Brain microvascular endothelial cell (primary cell): ENCODE measurements around the gene NAP1L5.

Experiments
- DNase-seq: peaks from one replicate; pipeline ENCODE4 v3.0.0-alpha.2; 2020
- H3K27ac ChIP-seq: fragments of 250-450 bp; sonication (Bioruptor Pico); 2 replicates; pipeline ENCODE4 v1.5.1; 2020; ENCODE audit warnings: mild to moderate bottlenecking, moderate library complexity
- H3K27me3 ChIP-seq: fragments of 250-450 bp; sonication (Bioruptor Pico); replicated peaks from 2 replicates; pipeline ENCODE4 v1.5.1; 2020; ENCODE audit warnings: mild to moderate bottlenecking
- H3K36me3 ChIP-seq: fragments of 250-450 bp; sonication (Bioruptor Pico); replicated peaks from 2 replicates; pipeline ENCODE4 v1.5.1; 2020; ENCODE audit warnings: mild to moderate bottlenecking
- H3K4me3 ChIP-seq: 2 replicates; pipeline ENCODE4 v1.5.1; 2011; ENCODE audit warnings: low read depth, mild to moderate bottlenecking, control low read depth, low read length, moderate library complexity
- in situ Hi-C: cut with HindIII; loops from 2 replicates; pipeline ENCODE4 v1.10.0; 2017; ENCODE audit warnings: low sequenced_read_pairs, low pct_ligation_motif_present
- TF ChIP-seq, protein P1 (sequence below): IDR thresholded peaks from 2 replicates; pipeline ENCODE4 v1.5.1; 2011; ENCODE audit warnings: low read depth, mild to moderate bottlenecking, moderate library complexity, low read length, control low read depth, inconsistent platforms; ENCODE audit errors: missing control alignments

Gene NAP1L5

DNA sequence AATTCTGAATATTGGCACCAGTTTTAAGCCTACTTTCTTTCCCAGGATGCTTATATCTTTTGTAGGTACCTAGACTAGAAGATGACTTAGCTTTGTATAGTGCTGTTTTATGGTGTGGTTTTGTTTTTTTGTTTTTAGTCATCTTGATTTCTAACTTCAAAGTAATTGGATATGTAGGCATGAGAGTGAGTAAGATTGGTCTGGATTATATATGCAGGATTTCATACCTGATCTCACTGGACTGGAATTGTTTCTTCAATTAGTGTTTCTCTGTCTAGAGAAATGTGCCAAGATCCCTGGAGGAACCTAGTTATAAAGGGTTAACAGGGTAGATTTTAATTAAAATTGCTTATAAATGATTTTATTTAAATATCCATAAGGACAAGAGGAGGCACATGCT, 23.1 kb downstream of the NAP1L5 start:
- no peak for DNase-seq
- Histone ChIP-seq H3K27ac (no peak overlapping the region), H3K36me3 (no peaks in the 10 kb centered on the region), H3K4me3 (no peak overlapping the region), H3K27me3 (no peaks in the 10 kb centered on the region)
- TF ChIP-seq, protein P1, sequence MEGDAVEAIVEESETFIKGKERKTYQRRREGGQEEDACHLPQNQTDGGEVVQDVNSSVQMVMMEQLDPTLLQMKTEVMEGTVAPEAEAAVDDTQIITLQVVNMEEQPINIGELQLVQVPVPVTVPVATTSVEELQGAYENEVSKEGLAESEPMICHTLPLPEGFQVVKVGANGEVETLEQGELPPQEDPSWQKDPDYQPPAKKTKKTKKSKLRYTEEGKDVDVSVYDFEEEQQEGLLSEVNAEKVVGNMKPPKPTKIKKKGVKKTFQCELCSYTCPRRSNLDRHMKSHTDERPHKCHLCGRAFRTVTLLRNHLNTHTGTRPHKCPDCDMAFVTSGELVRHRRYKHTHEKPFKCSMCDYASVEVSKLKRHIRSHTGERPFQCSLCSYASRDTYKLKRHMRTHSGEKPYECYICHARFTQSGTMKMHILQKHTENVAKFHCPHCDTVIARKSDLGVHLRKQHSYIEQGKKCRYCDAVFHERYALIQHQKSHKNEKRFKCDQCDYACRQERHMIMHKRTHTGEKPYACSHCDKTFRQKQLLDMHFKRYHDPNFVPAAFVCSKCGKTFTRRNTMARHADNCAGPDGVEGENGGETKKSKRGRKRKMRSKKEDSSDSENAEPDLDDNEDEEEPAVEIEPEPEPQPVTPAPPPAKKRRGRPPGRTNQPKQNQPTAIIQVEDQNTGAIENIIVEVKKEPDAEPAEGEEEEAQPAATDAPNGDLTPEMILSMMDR = no peak
- in situ Hi-C loops = no loop called here

DNA sequence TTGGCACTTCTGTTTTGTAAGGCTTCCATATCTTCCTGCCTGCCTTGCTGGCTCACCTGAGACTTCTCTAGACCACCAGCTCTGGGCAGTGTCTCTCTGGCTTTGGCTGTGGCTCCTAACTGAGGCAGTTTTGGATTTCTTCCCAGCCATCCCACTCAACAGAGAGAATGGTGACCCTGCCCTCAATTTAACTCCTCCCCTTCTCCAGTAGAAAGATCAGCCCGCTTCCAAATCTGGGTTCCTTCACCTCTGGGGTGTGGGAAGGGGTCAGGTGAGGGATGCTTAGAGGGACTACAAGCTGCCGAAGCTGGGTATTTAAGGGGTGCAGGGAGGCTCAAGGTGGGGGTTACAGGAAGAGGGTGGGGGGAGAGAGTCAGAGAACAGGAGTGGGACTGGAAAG, 23.7 kb downstream of the NAP1L5 start:
- H3K4me3 ChIP-seq = no peak overlapping the region
- H3K27me3 ChIP-seq = no peaks in the 10 kb centered on the region
- in situ Hi-C loops = no loop called here
- TF ChIP-seq, protein P1 = no peak
- H3K27ac ChIP-seq = no peak overlapping the region
- no peaks in the 10 kb centered on the region for H3K36me3 ChIP-seq
- DNase-seq = no peak

DNA sequence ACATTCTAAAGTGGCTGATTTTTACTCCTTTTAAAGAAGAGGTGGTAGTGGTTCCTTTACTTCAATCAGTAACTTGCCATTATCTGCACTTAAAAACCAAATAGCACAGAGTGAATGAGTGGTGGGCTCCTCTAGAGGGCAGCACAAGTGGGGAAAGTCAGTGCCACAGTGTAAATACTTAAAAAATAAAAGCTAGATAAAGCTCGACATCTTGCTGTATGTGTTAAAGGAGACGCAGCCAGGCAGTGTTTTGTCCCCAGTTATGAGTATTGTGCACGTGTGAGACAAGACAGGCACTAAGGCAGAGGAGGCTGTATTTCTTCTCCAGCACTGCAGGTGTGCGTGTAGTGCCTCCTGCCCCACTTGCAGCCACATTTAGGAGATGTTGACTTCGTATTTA, 24.6 kb downstream of the NAP1L5 start:
- DNase-seq = peak; percentile 48
- TF ChIP-seq, protein P1 = peak; percentile 87
- Histone ChIP-seq H3K36me3 (no peaks in the 10 kb centered on the region), H3K4me3 (no peak overlapping the region), H3K27ac (no peak overlapping the region), H3K27me3 (no peaks in the 10 kb centered on the region)
- in situ Hi-C loops = no loop called here

- no peaks in the 10 kb centered on the region for H3K27me3 ChIP-seq
- in situ Hi-C loops = no loop called here
- H3K4me3 ChIP-seq = no peak overlapping the region
- TF ChIP-seq, protein P1 = no peak
- no peaks in the 10 kb centered on the region for H3K36me3 ChIP-seq
- DNase-seq = peak; percentile 66
- peak overlapping the region; percentile 54 for H3K27ac ChIP-seq
Observed at GRCh38 chr4:88661739-88662138, 35.9 kb downstream of the NAP1L5 start.

DNA sequence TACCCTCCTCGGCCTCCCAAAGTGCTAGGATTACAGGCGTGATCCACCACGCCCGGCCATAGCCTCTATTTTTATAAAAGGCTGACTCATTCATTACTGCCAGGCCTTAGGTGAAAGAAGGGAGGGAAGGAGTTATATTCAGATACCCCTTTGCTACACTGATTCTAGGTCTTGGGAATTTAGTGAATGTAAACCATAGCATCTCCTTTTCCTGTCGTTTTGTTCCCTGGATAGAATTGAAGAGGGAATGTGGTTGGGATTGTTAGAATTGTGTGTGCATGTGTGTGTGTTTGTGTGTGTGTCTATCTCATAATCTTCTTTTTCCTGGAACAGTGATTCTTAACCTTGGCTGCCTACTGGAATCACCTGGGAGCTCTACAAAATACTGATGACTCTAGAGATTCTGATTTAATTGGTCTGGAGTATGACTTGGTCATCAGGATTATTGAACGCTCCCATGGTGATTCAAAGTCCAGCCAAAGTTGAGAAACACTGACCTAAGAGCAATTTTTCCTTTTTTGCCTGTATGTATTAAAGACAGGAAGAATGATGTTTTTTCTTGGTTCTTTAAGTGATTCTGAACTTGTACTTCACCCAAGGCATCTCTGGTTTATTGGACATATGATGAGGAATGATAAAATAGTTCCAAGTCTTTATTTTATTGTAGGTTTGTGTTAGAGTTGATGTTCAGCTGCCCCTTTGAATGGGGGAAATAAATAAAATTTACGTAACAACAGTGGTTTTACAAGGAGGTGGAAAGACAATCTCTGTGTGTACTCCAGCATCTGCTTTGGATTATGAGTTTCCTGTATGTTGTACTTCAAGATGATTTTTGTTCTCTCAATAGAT, 37.0 kb downstream of the NAP1L5 start:
- in situ Hi-C loops = no loop called here
- peak overlapping the region; percentile 54 for H3K27ac ChIP-seq
- no peaks in the 10 kb centered on the region for H3K27me3 ChIP-seq
- no peaks in the 10 kb centered on the region for H3K36me3 ChIP-seq
- TF ChIP-seq, protein P1 = no peak
- H3K4me3 ChIP-seq = no peak overlapping the region
- peak; percentile 9 for DNase-seq

GRCh38 chr4:88659890-88660208, 37.8 kb downstream of the NAP1L5 start:
- no peaks in the 10 kb centered on the region for H3K36me3 ChIP-seq
- no peaks in the 10 kb centered on the region for H3K27me3 ChIP-seq
- no peak overlapping the region for H3K4me3 ChIP-seq
- H3K27ac ChIP-seq = peak overlapping the region; percentile 54
- TF ChIP-seq, protein P1 = no peak
- in situ Hi-C loops = no loop called here
- no peak for DNase-seq
